Measurements from ENCODE around the gene NTRK1.

Gene NTRK1

DNA sequence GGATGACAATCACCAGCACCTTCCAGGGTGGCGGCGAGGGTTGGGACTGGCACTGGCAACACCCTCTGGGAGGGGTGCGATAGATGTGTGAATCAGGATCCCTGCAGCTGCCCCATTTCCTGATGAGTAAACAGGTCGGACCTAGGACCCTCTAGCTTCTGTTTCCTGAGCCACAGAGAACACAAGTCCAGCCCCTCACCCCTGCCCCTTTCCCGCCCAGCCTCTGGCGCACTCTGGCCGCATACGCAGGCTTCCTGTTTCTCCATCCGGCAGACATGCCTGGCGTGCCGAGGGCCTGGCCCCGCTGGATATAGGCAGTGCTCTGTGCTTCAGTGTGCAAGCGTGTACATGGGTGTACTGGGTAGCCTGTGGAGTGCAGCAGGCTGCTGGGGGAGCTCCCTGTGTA is 37.5 kb downstream of the NTRK1 start:
- DNase-seq (ENCODE audit: low read depth) = no peak

DNA sequence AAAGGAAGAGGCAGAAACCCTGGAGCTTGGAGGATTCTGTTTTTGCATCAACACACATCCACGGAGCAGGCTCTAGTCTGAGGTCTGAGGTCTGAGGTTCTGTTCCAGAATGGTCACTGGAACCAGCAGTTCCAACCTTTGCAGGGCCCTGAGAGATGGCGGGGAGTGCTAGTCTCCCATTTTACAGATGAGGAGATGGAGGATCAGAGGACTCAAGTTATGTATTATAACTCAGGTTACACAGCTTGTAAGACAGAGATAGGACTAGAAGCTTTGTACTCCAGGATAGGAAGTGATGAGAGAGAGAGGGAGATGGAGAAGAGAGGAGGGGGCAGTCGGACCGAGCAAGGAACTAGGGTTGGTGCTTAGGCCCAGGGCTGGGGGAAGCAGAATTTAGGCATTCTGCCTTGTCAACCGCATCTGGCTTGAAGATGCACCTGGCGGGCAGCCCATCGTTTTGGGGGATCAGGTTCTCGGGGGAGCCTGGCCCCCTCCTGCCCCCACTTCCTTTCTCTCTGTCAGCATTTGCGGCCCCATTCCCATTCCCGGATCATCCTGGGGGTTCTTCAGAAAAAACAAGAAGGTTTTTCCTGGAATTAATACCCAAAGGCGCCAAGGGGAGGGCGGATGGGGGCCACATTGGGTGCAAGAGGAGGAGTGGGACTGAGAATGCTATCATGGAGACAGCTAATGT is 38.5 kb downstream of the NTRK1 start:
- no peak for DNase-seq (ENCODE audit: low read depth)

DNA sequence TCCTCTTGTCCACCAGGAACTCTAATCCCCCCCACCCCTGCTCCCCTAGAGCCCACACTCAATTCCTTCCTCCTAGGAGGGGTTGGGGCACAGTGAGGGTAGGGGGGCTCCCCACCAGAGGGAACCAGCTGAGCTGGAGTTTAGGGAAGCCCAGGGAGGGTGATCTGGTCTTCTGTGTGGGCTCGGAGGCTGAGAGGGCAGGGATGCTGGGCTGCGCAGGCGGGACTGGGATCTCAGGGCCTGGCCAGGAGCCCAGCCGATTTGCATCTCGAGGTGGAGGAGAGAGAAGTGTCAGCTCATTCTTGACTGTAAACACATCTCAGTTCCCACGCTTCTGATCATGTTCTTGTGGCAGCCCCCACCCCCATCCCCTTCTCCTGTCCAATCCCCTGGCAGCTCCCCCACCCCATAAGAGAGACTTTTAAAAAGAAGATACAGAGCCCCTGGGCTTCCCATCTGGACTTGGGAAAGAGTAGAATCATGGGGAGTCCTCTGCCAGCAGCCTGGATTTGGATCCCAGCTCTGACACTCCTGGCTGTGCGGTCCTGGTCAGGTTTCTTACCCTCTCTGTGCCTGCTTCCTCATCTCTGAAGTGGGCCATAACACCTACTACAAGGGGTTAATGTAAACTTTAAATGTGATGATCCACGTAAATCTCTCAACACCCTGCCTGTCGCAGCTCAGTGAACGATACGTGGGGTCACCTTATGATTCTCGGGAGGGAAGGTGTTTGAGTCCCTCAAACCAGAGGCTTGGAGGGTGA is 39.5 kb downstream of the NTRK1 start:
- no peak for DNase-seq (ENCODE audit: low read depth)

DNA sequence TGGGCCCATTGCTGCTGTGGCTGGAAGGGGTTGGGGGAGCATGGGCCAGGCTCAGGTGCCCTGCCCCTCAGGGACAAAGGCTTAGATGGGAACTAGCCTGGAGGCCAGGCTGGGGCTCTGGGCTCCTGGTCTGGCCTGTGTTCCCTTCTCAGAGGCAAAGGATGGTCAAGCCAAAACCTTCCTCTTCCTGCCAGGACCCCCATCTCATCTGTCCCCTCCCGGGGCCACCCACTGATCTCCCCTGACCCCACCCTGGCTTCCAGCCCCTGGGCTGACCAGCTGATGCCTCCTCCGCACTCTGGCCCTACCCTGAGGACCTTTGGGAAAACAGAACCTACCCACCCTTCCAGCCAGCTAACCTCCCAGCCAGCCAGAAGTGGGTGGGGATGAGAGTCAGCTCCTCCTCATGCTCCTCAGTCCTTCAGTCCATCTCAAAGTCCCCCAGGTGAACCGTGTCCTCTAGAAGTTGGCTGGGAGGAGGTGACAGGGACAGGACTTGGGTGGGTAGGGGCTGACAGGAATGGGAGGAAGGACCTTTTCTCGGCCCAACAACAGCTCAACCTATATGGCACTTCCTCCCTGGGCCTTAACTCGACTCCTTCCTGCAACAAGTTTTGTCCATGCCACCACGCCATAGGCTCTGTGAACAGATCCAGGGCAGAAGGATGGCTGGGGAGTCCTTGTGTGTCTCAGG is 40.4 kb downstream of the NTRK1 start:
- DNase-seq (ENCODE audit: low read depth) = no peak

DNA sequence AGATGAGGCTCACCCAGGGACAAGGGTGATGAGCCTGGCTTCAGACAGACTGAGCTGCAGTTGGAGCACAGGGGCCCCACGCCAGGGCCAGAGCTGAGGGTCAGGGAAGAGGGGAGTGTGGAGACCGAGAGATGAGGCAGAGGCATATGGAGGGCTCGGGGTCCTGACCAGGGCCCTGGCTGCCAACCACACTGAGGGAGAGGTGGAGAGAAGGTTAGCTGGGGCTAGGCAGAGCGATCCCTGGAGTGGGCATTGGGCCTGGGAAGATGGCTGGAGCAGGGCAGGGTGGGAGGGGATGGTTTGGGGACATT is 40.9 kb downstream of the NTRK1 start:
- DNase-seq (ENCODE audit: low read depth) = no peak

DNA sequence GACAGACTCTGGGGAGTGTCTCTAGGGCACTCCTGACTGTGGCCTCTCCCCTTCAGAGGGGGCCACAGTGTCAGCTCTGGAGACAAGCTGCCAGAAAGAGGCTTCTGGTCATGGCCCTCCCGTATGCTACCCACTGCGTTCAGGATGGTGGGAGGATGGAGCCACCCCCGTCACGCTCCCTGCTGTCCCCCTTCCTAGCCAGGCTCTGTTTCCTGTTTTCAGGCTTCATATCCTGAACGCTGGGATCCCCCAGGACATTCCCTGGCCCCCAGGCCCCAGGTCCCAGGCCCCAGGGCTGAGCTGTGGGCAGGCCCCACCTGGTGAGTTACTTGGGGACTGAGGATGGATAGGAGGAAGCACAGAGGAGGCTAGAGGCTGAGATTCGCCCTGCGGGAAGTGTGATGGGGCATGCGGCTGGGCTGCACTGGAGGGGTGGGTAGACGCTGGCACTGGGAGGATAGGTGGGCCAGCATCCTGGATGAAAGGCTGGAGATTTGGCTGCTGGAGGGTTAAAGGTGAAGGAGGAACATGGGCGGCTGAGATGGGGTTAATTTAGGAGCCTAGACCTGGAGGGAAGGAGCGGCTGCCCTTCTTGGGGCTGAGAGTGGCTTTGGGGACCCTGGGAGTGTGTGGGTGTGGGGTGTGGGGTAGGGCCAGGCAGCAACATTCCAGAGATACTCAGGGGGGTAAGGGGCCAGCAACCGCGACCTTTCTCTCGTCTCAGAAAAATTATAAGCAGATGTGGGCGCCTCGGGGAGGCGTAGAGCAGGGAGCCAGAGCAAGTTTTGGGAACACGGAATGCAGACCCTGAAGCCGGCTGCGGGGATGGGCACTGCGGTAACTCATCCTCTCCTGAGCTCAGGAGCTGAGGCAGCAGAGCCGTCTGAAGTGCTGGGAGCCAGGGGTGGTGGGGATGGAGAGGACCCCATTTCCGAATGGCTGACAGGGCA is 41.6 kb downstream of the NTRK1 start:
- DNase-seq (ENCODE audit: low read depth) = no peak

DNA sequence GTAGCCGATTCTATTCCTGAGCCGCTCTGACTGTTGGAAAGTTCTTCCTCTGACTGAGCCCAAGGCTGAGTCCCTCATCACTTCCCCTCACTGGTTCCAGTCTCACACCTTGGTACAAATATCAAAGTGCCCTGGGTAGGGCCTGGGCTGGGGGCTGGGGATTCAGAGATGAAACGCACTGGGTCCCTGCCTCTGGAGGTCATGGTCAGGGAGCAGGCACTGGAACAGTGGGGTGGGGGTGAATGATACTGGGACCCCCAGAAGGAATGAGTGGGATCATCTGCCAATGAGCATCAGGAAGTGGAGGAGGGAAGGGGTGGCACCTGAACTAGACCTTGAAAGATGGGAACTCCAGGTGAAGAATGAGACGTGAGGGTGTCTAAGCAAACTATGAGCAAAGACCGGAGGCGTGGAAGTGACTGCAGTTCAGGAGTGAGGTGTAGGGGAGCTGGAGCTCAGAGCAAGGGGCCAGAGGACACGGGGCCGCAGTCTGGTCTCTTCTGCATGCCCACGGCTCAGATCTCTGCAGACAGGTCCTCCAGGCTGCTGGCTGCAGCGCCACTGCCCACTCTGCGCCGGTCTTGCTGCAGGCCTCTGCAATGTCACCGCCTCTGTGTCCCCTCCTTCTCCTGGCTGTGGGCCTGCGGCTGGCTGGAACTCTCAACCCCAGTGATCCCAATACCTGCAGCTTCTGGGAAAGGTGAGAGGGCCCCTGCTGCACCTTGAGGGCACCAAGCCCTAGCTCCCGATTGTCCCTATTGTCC is 42.8 kb downstream of the NTRK1 start:
- no peak for DNase-seq (ENCODE audit: low read depth)

DNA sequence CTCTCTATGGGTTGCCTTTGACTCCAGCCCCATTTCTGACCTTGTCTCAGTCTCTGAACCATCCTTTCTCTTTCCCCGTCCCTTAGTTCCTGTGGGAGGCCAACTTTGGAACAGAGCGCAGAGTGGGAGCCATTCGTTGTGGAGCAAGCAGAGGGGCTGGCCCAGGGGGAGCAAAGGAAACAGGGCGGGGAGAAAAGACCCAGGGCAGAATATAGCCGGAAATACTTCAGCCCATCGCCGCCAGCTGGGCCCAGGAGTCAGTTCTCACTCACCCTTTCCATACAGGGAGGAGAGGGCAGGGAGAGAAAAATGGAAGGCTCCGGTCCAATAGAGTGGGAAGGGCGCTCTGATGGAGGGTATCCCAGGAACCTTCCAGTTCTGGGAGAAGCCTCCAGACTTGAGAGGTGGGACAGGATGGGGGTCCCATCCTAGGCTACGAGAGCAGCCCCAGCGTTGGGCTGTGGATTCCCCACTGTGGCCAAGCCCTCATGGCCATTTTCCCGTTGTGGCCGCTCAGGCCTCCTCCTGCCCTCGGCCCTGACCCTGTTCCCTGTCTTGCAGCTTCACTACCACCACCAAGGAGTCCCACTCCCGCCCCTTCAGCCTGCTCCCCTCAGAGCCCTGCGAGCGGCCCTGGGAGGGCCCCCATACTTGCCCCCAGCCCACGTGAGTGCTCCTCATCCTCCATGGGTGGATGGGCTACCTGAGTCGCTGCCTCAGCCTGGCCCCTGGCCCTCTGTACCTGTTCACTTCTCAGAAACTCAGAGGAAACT is 43.7 kb downstream of the NTRK1 start:
- DNase-seq (ENCODE audit: low read depth) = no peak

DNA sequence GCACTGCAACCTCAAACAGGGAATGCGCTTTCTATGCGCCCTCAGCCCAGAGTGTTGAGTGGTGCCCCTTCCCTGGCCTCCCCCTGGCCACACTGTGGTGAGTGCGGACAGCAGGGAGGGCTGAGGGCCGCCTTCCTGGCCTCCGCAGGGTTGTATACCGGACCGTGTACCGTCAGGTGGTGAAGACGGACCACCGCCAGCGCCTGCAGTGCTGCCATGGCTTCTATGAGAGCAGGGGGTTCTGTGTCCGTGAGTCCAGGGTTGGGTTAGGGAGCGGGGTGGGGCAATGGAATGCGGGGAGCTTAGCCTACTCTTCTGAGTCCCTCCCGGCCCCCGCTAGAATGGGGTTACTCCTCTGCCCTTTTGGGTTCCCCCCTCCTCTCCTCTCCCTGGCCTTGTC is 44.5 kb downstream of the NTRK1 start:
- DNase-seq (ENCODE audit: low read depth) = no peak

DNA sequence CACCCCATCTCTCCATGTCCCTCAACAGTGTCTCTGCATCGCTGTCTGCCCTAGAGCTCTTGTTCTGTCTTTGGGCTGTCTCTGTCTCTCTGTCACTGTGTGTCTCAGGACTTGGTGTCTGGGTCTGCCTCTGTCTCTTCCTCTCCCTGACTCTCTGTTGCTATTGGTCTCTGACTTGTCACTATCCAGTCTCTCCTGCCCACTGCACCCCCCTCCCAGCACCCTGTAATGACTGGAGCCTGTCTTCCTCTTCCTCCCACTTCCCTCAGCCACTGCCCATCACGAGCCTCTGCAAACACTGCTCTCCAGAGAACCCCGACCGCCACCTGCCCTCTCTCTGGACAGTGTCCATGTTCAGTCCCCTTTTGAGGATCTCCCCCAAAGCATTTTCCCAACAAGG is 45.0 kb downstream of the NTRK1 start:
- no peak for DNase-seq (ENCODE audit: low read depth)

DNA sequence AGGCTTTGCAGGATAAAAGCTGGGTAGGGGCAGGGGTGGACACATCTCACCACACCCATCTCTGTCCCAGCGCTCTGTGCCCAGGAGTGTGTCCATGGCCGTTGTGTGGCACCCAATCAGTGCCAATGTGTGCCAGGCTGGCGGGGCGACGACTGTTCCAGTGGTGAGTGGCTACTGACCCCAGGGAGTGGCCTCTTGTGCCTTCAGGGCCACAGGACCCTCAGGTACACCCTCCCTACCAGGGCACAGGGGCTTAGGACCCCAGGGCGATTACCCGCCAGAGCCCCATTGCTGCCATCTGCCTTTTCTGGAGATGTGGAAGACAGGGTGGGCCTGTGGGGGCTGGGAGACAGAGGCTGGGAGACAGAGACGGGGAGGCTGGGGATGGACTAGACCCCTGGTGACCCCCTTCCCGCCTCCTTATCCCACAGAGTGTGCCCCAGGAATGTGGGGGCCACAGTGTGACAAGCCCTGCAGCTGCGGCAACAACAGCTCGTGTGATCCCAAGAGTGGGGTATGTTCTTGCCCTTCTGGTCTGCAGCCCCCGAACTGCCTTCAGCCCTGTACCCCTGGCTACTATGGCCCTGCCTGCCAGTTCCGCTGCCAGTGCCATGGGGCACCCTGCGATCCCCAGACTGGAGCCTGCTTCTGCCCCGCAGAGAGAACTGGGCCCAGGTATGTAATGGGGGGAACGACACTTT is 45.7 kb downstream of the NTRK1 start:
- DNase-seq (ENCODE audit: low read depth) = no peak

DNA sequence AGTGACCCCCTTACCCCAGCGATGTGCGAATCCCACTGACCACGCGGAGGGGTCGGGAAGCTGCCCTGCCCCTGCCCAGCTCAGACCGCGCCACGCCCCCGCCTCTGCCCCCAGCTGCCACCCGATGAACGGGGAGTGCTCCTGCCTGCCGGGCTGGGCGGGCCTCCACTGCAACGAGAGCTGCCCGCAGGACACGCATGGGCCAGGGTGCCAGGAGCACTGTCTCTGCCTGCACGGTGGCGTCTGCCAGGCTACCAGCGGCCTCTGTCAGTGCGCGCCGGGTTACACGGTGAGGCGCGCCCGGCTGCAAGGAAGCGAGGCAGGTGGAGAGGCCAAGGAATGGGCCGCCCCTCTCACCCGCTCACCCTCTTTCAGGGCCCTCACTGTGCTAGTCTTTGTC is 47.9 kb downstream of the NTRK1 start:
- DNase-seq (ENCODE audit: low read depth) = no peak

DNA sequence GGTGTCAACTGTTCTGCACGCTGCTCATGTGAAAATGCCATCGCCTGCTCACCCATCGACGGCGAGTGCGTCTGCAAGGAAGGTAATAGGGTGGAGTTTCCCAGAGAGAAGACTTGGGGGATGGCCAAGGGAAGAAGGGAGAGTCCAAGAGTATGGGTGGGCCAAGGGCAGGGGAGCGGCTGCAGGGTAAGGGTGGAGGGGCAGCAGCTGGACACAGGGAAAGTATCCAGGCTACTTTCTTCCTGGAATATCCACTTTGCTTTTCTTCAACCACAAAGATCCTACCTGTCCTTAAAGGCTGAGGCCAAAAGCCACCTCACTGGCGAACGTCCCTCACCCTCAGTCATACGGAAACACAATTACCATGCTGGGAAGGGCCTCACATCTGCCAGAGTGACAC is 48.3 kb downstream of the NTRK1 start:
- no peak for DNase-seq (ENCODE audit: low read depth)

DNA sequence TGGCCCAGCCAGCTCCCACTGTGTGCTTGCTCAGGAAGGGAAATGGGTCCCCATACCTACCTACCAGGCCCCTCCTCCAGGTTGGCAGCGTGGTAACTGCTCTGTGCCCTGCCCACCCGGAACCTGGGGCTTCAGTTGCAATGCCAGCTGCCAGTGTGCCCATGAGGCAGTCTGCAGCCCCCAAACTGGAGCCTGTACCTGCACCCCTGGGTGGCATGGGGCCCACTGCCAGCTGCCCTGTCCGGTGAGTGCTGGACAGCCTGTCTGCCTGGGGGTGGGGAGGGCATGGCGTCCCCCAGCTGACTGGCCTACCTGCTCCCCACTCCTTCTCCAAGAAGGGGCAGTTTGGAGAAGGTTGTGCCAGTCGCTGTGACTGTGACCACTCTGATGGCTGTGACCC is 49.0 kb downstream of the NTRK1 start:
- no peak for DNase-seq (ENCODE audit: low read depth)

DNA sequence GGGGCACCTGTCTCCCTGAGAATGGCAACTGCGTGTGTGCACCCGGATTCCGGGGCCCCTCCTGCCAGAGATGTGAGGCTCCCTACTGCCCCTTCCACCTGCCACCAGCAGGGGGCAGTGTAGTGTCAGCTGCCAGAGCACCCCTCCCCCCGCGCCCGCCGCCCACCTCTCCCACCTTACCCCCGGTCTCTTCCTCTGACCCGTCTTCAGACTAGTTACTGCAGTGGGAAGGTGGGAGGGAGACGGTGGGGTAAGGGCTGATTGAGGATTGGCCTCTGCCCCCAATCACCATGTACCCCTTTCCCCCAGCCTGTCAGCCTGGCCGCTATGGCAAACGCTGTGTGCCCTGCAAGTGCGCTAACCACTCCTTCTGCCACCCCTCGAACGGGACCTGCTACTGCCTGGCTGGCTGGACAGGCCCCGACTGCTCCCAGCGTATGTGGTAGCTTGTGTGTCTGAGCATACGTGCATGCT is 49.7 kb downstream of the NTRK1 start:
- no peak for DNase-seq (ENCODE audit: low read depth)

DNA sequence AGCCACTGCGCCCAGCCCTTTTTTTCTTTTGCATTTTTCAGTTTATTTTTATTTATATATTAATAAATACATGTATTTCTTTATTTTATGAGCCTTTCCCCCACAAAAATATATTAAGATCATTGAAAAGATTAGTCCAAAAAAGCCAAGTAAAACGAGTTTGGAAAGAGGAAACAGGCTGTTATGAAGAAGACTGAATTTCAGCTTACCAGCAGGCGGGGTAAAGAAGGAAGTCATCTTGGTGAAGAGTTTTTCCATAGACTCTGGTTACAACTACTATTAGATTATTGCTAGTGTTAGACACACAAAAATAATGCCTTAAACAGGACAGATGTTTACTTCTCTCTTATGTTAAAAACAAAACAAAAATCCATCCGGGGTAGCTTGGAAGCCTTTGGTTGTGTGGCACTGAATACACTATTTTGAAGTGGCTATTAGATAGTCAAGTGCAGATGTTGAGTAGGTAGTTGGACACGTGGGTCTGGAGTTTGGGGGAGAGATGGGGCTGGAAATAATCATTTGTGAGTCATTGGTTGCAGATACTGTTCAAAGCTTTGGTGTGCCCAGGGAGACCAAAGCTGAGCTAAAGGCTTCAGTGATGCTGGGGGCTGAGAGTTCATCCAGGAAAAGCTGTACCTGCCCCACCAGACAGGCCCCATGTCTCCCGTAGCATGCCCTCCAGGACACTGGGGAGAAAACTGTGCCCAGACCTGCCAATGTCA is 51.1 kb downstream of the NTRK1 start:
- DNase-seq (ENCODE audit: low read depth) = no peak

DNA sequence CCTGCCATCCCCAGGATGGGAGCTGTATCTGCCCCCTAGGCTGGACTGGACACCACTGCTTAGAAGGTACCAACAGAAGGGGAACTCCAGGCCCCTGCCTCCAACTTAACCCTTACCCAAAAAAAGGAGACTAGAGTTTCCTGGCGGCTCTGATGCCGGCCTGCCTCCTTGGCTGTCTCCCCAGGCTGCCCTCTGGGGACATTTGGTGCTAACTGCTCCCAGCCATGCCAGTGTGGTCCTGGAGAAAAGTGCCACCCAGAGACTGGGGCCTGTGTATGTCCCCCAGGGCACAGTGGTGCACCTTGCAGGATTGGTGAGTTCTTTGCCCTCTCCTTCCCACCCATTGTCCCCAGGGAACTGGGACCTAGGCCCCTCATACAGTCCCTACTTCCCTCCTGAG is 51.6 kb downstream of the NTRK1 start:
- no peak for DNase-seq (ENCODE audit: low read depth)

DNA sequence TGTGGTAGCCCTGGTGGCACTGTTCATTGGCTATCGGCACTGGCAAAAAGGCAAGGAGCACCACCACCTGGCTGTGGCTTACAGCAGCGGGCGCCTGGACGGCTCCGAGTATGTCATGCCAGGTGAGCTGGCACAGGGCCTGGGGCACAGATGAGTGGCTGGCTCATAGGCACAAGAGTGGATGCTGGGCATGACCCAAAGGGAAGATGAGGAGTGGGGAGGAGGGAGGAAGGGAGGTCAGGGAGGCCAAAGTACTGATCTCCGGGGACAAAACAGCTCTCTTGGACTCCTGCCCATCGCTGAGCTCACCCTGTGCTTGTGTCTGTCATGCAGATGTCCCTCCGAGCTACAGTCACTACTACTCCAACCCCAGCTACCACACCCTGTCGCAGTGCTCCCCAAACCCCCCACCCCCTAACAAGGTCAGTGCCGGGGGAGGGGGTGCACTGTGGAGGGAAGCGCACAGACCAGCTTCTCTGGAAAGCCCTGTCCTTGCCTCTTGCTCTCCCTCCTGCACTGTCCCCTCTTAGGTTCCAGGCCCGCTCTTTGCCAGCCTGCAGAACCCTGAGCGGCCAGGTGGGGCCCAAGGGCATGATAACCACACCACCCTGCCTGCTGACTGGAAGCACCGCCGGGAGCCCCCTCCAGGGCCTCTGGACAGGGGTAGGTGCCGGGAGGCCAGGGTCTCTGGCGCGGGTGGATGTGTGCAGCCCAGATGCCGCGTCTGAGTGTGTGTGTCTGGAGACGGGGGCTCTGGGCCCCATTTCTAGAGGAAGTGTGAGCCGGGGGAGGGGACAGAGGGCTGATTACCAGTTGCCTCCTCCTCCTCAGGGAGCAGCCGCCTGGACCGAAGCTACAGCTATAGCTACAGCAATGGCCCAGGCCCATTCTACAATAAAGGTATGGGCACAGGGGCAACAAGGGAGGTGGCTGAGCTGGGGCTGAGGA is 52.5 kb downstream of the NTRK1 start:
- no peak for DNase-seq (ENCODE audit: low read depth)

Data from GM04503 (cell line).